ENCODE measurements around the gene HELZ2. TPM values are rescaled to one million over a fixed set of nuclear protein-coding genes. Genes with fewer than 3 reads are reported as not detected.
A peak's percentile ranks its signal among the peaks of the same experiment; 100 is the strongest.

Gene HELZ2
- total RNA-seq, 4 donors from 2014 or later, result 26.9 to 35.4 (median 28.6) TPM

GRCh38 chr20:63531686-63532448 is 42.2 kb downstream of the HELZ2 start:
- 73% methylated on average over 26 to 27 of the region's 27 CpGs for WGBS, 2 donors
- intact Hi-C loops (cut with DNase I; ENCODE audit: low total_unique reads), result no loop called here
- no peak overlapping the region for H3K4me3 ChIP-seq (ENCODE audit: low read depth, poor library complexity, severe bottlenecking)
- TF ChIP-seq CTCF (IDR thresholded peaks at IDR 0.05), result peak in 1 of 3 donors; percentile 59
- no peak for TF ChIP-seq POLR2A (IDR thresholded peaks at IDR 0.05)
- no peak for DNase-seq (ENCODE audit: low spot score in 2 of 2)

- TF ChIP-seq POLR2A (IDR thresholded peaks at IDR 0.05), result no peak
- no peak for TF ChIP-seq CTCF (IDR thresholded peaks at IDR 0.05)
- no peak overlapping the region for H3K4me3 ChIP-seq (ENCODE audit: low read depth, poor library complexity, severe bottlenecking)
- no peak for DNase-seq (ENCODE audit: low spot score in 2 of 2)
- WGBS, 2 donors, result 79 to 81% methylated on average over 12 to 14 of the region's 14 CpGs
- intact Hi-C loops (cut with DNase I; ENCODE audit: low total_unique reads), result no loop called here
Observed at GRCh38 chr20:63530788-63531160, 43.3 kb downstream of the HELZ2 start.

GRCh38 chr20:63529861-63530787 is 43.9 kb downstream of the HELZ2 start:
- no peak for DNase-seq (ENCODE audit: low spot score in 2 of 2)
- intact Hi-C loops (cut with DNase I; ENCODE audit: low total_unique reads), result no loop called here
- 75 to 85% methylated on average over 15 to 37 of the region's 39 CpGs for WGBS, 2 donors
- TF ChIP-seq CTCF (IDR thresholded peaks at IDR 0.05) (no peak), POLR2A (IDR thresholded peaks at IDR 0.05) (no peak)
- H3K4me3 ChIP-seq (ENCODE audit: low read depth, poor library complexity, severe bottlenecking), result no peak overlapping the region

- TF ChIP-seq POLR2A (IDR thresholded peaks at IDR 0.05) (no peak), CTCF (IDR thresholded peaks at IDR 0.05) (no peak)
- DNase-seq (ENCODE audit: low spot score in 2 of 2), result no peak
- 84 to 86% methylated on average over 24 to 27 of the region's 27 CpGs for WGBS, 2 donors
- intact Hi-C loops (cut with DNase I; ENCODE audit: low total_unique reads), result no loop called here
- no peak overlapping the region for H3K4me3 ChIP-seq (ENCODE audit: low read depth, poor library complexity, severe bottlenecking)
Observed at GRCh38 chr20:63529180-63529860, 44.7 kb downstream of the HELZ2 start.

- 78 to 83% methylated on average over 9 of the region's 9 CpGs for WGBS, 2 donors
- H3K4me3 ChIP-seq (ENCODE audit: low read depth, poor library complexity, severe bottlenecking), result no peak overlapping the region
- DNase-seq (ENCODE audit: low spot score in 2 of 2), result no peak
- intact Hi-C loops (cut with DNase I; ENCODE audit: low total_unique reads), result no loop called here
- TF ChIP-seq CTCF (IDR thresholded peaks at IDR 0.05), result no peak
- TF ChIP-seq POLR2A (IDR thresholded peaks at IDR 0.05), result no peak
Observed at GRCh38 chr20:63527184-63527583, 46.9 kb downstream of the HELZ2 start.
